Tibial nerve (tissue), 4 donors: ENCODE data around the gene DNAH3. TPM values are rescaled to one million over a fixed set of nuclear protein-coding genes. Genes with fewer than 3 reads are reported as not detected.

Source experiments
- DNase-seq, 2 donors: peaks; one replicate each; pipeline ENCODE4 v3.0.0-alpha.2; 2019; ENCODE audit warnings: low spot score in 2 of 2
- H3K27ac ChIP-seq, 4 donors: fragments of 200-600 bp; sonication (generic) in 3 of 4; one replicate each; pipeline ENCODE4 v1.5.1; 2017 to 2019; ENCODE audit warnings: mild to moderate bottlenecking in 1 of 4
- H3K27me3 ChIP-seq, 2 donors: fragments of 200-600 bp; sonication (generic) in 1 of 2; one replicate each; pipeline versions ENCODE4 v1.5.1 to v1.6.0; 2017 to 2019
- H3K36me3 ChIP-seq, 3 donors: fragments of 200-600 bp; sonication (generic); one replicate each; pipeline ENCODE4 v1.5.1; 2018 to 2019
- H3K4me1 ChIP-seq, 4 donors: fragments of 200-600 bp; sonication (generic) in 3 of 4; one replicate each; pipeline ENCODE4 v1.5.1; 2017 to 2019
- H3K4me3 ChIP-seq, 4 donors: fragments of 200-600 bp; sonication (generic) in 3 of 4; one replicate each; pipeline ENCODE4 v1.5.1; 2017 to 2019; ENCODE audit warnings: mild to moderate bottlenecking in 1 of 4, moderate library complexity in 1 of 4
- H3K9me3 ChIP-seq, 4 donors: fragments of 200-600 bp; sonication (generic) in 3 of 4; one replicate each; pipeline ENCODE4 v1.5.1; 2017 to 2019
- EP300 ChIP-seq, 2 donors: sonication (generic); formaldehyde crosslinking; IDR thresholded peaks; one replicate each; pipeline ENCODE4 v1.6.1; 2017; ENCODE audit warnings: antibody characterized with exemption in 2 of 2, mild to moderate bottlenecking in 1 of 2
- POLR2A ChIP-seq, 2 donors: fragments of 450-650 bp; IDR thresholded peaks; one replicate each; pipeline ENCODE4 v1.6.1; 2017; ENCODE audit warnings: antibody characterized with exemption in 2 of 2, mild to moderate bottlenecking in 2 of 2, moderate library complexity in 2 of 2
- WGBS, 2 donors: methylation state at CpG; one replicate each; pipeline ENCODE4 v1.1.5; 2018; 5-methylcytosine and 5-hydroxymethylcytosine counted together
- total RNA-seq, 4 donors: library from RNA; depleted of rRNA; stranded (reverse); fragments of >200 nt; gene quantifications; one replicate each; pipeline ENCODE4 v1.1.0, GENCODE V29; 2016
- TF ChIP-seq, protein P1 (sequence below), 5 experiments: fragments of 200-600 bp in 3 of 5; fragments of 450-650 bp in 2 of 5; sonication (generic) in 3 of 5; IDR thresholded peaks; one replicate each; pipeline ENCODE4 v1.5.1; 2016 to 2019; ENCODE audit warnings: antibody characterized with exemption in 5 of 5, mild to moderate bottlenecking in 3 of 5, moderate library complexity in 2 of 5

The DNAH3 gene
- total RNA-seq, 4 donors from 2014 or later, result not detected

DNA sequence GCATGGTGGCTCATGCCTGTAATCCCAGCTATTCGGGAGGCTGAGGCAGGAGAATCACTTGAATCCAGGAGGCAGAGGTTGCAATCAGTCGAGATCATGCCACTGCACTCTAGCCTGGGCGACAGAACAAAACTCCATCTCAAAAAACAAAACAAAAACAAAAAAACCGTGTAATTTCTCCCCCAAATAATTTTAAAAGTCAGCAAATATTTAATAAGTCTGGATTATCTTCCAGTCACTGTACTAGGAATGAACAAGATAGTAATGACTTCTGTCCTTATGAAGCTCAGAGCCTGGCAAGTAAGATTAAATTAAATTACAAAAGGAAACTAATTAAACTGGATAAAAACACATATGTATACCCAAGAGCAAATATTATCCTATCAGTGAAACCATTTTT is 113.5 kb downstream of the DNAH3 start:
- H3K36me3 ChIP-seq, result no peaks in the 10 kb centered on the region
- no peak for TF ChIP-seq POLR2A (IDR thresholded peaks at IDR 0.05)
- no peak for TF ChIP-seq EP300 (IDR thresholded peaks at IDR 0.05)
- TF ChIP-seq, protein P1, sequence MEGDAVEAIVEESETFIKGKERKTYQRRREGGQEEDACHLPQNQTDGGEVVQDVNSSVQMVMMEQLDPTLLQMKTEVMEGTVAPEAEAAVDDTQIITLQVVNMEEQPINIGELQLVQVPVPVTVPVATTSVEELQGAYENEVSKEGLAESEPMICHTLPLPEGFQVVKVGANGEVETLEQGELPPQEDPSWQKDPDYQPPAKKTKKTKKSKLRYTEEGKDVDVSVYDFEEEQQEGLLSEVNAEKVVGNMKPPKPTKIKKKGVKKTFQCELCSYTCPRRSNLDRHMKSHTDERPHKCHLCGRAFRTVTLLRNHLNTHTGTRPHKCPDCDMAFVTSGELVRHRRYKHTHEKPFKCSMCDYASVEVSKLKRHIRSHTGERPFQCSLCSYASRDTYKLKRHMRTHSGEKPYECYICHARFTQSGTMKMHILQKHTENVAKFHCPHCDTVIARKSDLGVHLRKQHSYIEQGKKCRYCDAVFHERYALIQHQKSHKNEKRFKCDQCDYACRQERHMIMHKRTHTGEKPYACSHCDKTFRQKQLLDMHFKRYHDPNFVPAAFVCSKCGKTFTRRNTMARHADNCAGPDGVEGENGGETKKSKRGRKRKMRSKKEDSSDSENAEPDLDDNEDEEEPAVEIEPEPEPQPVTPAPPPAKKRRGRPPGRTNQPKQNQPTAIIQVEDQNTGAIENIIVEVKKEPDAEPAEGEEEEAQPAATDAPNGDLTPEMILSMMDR (IDR thresholded peaks at IDR 0.05), result no peak
- H3K4me1 ChIP-seq, result no peaks in the 10 kb centered on the region
- H3K27ac ChIP-seq, result no peak overlapping the region
- no peak for DNase-seq
- no peak overlapping the region for H3K4me3 ChIP-seq
- H3K27me3 ChIP-seq, result no peaks in the 10 kb centered on the region
- WGBS, 2 donors, result 79 to 86% methylated on average over 4 of the region's 4 CpGs
- no peaks in the 10 kb centered on the region for H3K9me3 ChIP-seq

DNA sequence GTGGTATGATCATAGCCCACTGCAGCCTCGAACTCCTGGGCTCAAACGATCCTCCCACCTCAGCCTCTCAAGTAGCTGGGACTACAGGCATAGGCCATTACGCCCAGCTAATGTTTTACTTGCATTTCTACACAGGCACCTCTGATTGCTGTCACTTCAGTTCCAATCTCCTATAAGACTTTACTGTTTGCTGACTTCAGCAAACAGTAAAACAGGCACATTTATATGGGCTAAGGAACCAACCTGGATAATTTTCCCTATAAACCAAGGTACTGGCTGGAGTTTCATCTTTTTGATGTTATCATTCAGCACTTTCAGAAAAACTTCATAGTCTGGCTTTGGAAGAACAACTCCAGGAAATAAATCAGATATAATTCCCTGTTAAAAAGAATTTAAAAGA is 114.2 kb downstream of the DNAH3 start:
- no peak for TF ChIP-seq POLR2A (IDR thresholded peaks at IDR 0.05)
- TF ChIP-seq, protein P1 (IDR thresholded peaks at IDR 0.05), result no peak
- no peak for TF ChIP-seq EP300 (IDR thresholded peaks at IDR 0.05)
- H3K4me1 ChIP-seq, result no peaks in the 10 kb centered on the region
- H3K4me3 ChIP-seq, result no peak overlapping the region
- H3K36me3 ChIP-seq, result no peaks in the 10 kb centered on the region
- H3K27ac ChIP-seq, result no peak overlapping the region
- WGBS, 2 donors, result 77 to 89% methylated on average over 3 of the region's 3 CpGs
- no peaks in the 10 kb centered on the region for H3K9me3 ChIP-seq
- DNase-seq, result no peak
- H3K27me3 ChIP-seq, result no peaks in the 10 kb centered on the region

GRCh38 chr16:21033704-21034103 is 116.9 kb downstream of the DNAH3 start:
- DNase-seq, result no peak
- 75 to 80% methylated on average over 10 of the region's 10 CpGs for WGBS, 2 donors
- no peaks in the 10 kb centered on the region for H3K4me1 ChIP-seq
- no peaks in the 10 kb centered on the region for H3K36me3 ChIP-seq
- no peaks in the 10 kb centered on the region for H3K9me3 ChIP-seq
- no peak overlapping the region for H3K27ac ChIP-seq
- H3K4me3 ChIP-seq, result no peak overlapping the region
- no peak for TF ChIP-seq EP300 (IDR thresholded peaks at IDR 0.05)
- TF ChIP-seq POLR2A (IDR thresholded peaks at IDR 0.05), result no peak
- TF ChIP-seq, protein P1 (IDR thresholded peaks at IDR 0.05), result no peak
- H3K27me3 ChIP-seq, result no peaks in the 10 kb centered on the region

DNA sequence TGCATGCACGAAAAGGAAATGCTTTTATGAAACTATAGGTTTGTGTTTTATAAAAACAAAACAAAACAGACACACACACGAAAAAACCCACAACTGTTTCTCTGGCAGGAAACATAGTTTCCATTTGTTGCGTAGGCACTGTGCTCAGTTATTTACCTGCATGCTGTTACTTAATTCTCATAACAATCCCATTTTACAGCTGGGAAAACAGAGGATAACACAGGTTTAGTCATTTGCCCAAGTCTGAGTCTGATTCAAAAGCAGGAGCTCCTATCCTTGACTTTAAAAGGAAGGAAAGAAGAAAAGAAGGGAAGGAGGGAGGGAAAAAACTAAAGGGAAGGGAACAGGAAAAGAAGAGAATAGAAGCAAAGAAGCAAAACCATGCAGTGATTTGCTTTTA is 117.4 kb downstream of the DNAH3 start:
- H3K27ac ChIP-seq, result no peak overlapping the region
- no peak for DNase-seq
- TF ChIP-seq POLR2A (IDR thresholded peaks at IDR 0.05), result no peak
- TF ChIP-seq EP300 (IDR thresholded peaks at IDR 0.05), result no peak
- TF ChIP-seq, protein P1 (IDR thresholded peaks at IDR 0.05), result no peak
- no peaks in the 10 kb centered on the region for H3K36me3 ChIP-seq
- H3K4me1 ChIP-seq, result no peaks in the 10 kb centered on the region
- no peaks in the 10 kb centered on the region for H3K9me3 ChIP-seq
- H3K27me3 ChIP-seq, result no peaks in the 10 kb centered on the region
- no peak overlapping the region for H3K4me3 ChIP-seq
- WGBS, 2 donors, result 74 to 77% methylated on average over 3 of the region's 3 CpGs

GRCh38 chr16:21028728-21029127 is 121.9 kb downstream of the DNAH3 start:
- 63 to 77% methylated on average over 4 of the region's 4 CpGs for WGBS, 2 donors
- Histone ChIP-seq H3K27me3 (no peaks in the 10 kb centered on the region), H3K9me3 (no peaks in the 10 kb centered on the region), H3K27ac (no peak overlapping the region), H3K4me1 (no peaks in the 10 kb centered on the region), H3K36me3 (no peaks in the 10 kb centered on the region), H3K4me3 (no peak overlapping the region)
- TF ChIP-seq EP300 (IDR thresholded peaks at IDR 0.05) (no peak), POLR2A (IDR thresholded peaks at IDR 0.05) (no peak)
- TF ChIP-seq, protein P1 (IDR thresholded peaks at IDR 0.05), result no peak
- DNase-seq, result no peak
